WTC11 (cell line): Measurements from ENCODE around the gene CDH13. TPM values are rescaled to one million over a fixed set of nuclear protein-coding genes. Genes with fewer than 3 reads are reported as not detected.

Experiments used
- ATAC-seq: fragments of 200-7000 bp; cut with Tn5 transposase; 2 replicates; pipeline ENCODE4 v1.10.0; 2021; ENCODE audit warnings: mild to moderate bottlenecking, moderate library complexity
- CTCF ChIA-PET: fragments of 300-600 bp; sonication (Branson Sonifier 250); formaldehyde crosslinking; loops from one replicate; lab custom pipeline; 2021; ENCODE audit warnings: antibody characterized with exemption; lab: Charles Lee
- POLR2A ChIA-PET: fragments of 350-600 bp; sonication (Branson Sonifier 250); formaldehyde crosslinking; loops from one replicate; lab custom pipeline; 2021; ENCODE audit warnings: antibody characterized with exemption; lab: Charles Lee
- DNase-seq: peaks from one replicate; pipeline ENCODE4 v3.0.0; 2021; ENCODE audit warnings: low spot score
- H3K27ac Mint-ChIP-seq: 2 replicates; pipeline ENCODE4 v1.8.0; 2021; ENCODE audit warnings: mixed read lengths
- H3K27me3 Mint-ChIP-seq: 2 replicates; pipeline ENCODE4 v1.8.0; 2021; ENCODE audit warnings: low read depth, mild to moderate bottlenecking, moderate library complexity, mixed read lengths
- H3K36me3 Mint-ChIP-seq: 2 replicates; pipeline ENCODE4 v1.8.0; 2021; ENCODE audit warnings: mixed read lengths
- H3K4me1 Mint-ChIP-seq: 2 replicates; pipeline ENCODE4 v1.8.0; 2022; ENCODE audit warnings: mixed read lengths
- H3K4me3 Mint-ChIP-seq: 2 replicates; pipeline ENCODE4 v1.8.0; 2021; ENCODE audit warnings: mild to moderate bottlenecking, moderate library complexity, mixed read lengths
- H3K9me3 Mint-ChIP-seq: 2 replicates; pipeline ENCODE4 v1.8.0; 2021; ENCODE audit warnings: mixed read lengths
- ELF4 ChIP-seq: sonication (generic); formaldehyde crosslinking; IDR thresholded peaks from 2 replicates; pipeline ENCODE4 v1.8.1; 2022; ENCODE audit warnings: low read depth, mild to moderate bottlenecking, moderate library complexity, missing genetic modification reagents
- EMX1 ChIP-seq: fragments of 250-450 bp; sonication (Bioruptor Pico); IDR thresholded peaks from 2 replicates; pipeline ENCODE4 v1.8.0; 2021; ENCODE audit warnings: mild to moderate bottlenecking
- GRHL2 ChIP-seq: fragments of 250-450 bp; sonication (Bioruptor Pico); IDR thresholded peaks from 2 replicates; pipeline ENCODE4 v1.8.0; 2022; ENCODE audit warnings: mild to moderate bottlenecking, moderate library complexity; ENCODE audit not compliant: insufficient replicate concordance, severe bottlenecking
- GTF2I ChIP-seq: fragments of 250-450 bp; sonication (Bioruptor Pico); conservative IDR thresholded peaks from 2 replicates; pipeline ENCODE4 v1.4.0; 2021; ENCODE audit warnings: mild to moderate bottlenecking
- IRF2 ChIP-seq: sonication (generic); formaldehyde crosslinking; IDR thresholded peaks from 2 replicates; pipeline ENCODE4 v1.8.0; 2022; ENCODE audit warnings: low read depth, missing genetic modification reagents, borderline replicate concordance
- JUN ChIP-seq: sonication (generic); formaldehyde crosslinking; IDR thresholded peaks from 2 replicates; pipeline ENCODE4 v1.8.0; 2023; ENCODE audit warnings: mild to moderate bottlenecking, missing genetic modification reagents
- PRRX2 ChIP-seq: fragments of 250-450 bp; sonication (Bioruptor Pico); IDR thresholded peaks from 2 replicates; pipeline ENCODE4 v1.8.0; 2021; ENCODE audit warnings: mild to moderate bottlenecking
- SMAD4 ChIP-seq: sonication (generic); formaldehyde crosslinking; IDR thresholded peaks from 2 replicates; pipeline ENCODE4 v1.8.0; 2022; ENCODE audit warnings: mild to moderate bottlenecking, missing genetic modification reagents
- SP1 ChIP-seq: sonication (generic); formaldehyde crosslinking; conservative IDR thresholded peaks from 2 replicates; pipeline ENCODE4 v1.8.1; 2022; ENCODE audit warnings: missing genetic modification reagents
- TCF7 ChIP-seq: sonication (generic); formaldehyde crosslinking; IDR thresholded peaks from 2 replicates; pipeline ENCODE4 v1.8.0; 2022; ENCODE audit warnings: mild to moderate bottlenecking, low read depth, missing genetic modification reagents, moderate library complexity
- ZBTB21 ChIP-seq: sonication (generic); formaldehyde crosslinking; IDR thresholded peaks from 2 replicates; pipeline ENCODE4 v1.8.1; 2023; ENCODE audit warnings: mild to moderate bottlenecking, missing genetic modification reagents, borderline replicate concordance
- ZNF396 ChIP-seq: fragments of 250-450 bp; sonication (Bioruptor Pico); IDR thresholded peaks from 2 replicates; pipeline ENCODE4 v1.8.0; 2021; ENCODE audit warnings: mild to moderate bottlenecking, moderate library complexity, borderline replicate concordance
- ZNF423 ChIP-seq: fragments of 250-450 bp; sonication (Bioruptor Pico); IDR thresholded peaks from 2 replicates; pipeline ENCODE4 v2.1.2; 2022; ENCODE audit warnings: mild to moderate bottlenecking, moderate library complexity
- total RNA-seq: library from RNA; stranded (reverse); gene quantifications from 3 replicates; pipeline ENCODE4 v1.2.3, GENCODE V29; 2021
- TF ChIP-seq, protein P1 (sequence below): sonication (generic); formaldehyde crosslinking; IDR thresholded peaks from 2 replicates; pipeline ENCODE4 v1.8.0; 2022; ENCODE audit warnings: mild to moderate bottlenecking, missing genetic modification reagents
- TF ChIP-seq, protein P2 (sequence below): sonication (generic); formaldehyde crosslinking; IDR thresholded peaks from 2 replicates; pipeline ENCODE4 v1.8.1; 2023; ENCODE audit warnings: mild to moderate bottlenecking, moderate library complexity, missing genetic modification reagents
- TF ChIP-seq, protein P3 (sequence below): sonication (generic); formaldehyde crosslinking; IDR thresholded peaks from 2 replicates; pipeline ENCODE4 v1.8.1; 2023; ENCODE audit warnings: mild to moderate bottlenecking, missing genetic modification reagents, moderate library complexity
- TF ChIP-seq, protein P4 (sequence below): sonication (generic); formaldehyde crosslinking; IDR thresholded peaks from 2 replicates; pipeline ENCODE4 v1.8.1; 2022; ENCODE audit warnings: low read depth, mild to moderate bottlenecking, moderate library complexity, missing genetic modification reagents, borderline replicate concordance
- TF ChIP-seq, protein P5 (sequence below): sonication (generic); formaldehyde crosslinking; conservative IDR thresholded peaks from 2 replicates; pipeline ENCODE4 v1.8.1; 2023; ENCODE audit warnings: mild to moderate bottlenecking, low read depth, missing genetic modification reagents, moderate library complexity
- TF ChIP-seq, protein P6 (sequence below): sonication (generic); formaldehyde crosslinking; IDR thresholded peaks from 2 replicates; pipeline ENCODE4 v1.8.1; 2022; ENCODE audit warnings: low read depth, missing genetic modification reagents, borderline replicate concordance
- TF ChIP-seq, protein P7 (sequence below): fragments of 250-450 bp; sonication (Bioruptor Pico); IDR thresholded peaks from 2 replicates; pipeline ENCODE4 v2.1.2; 2022; ENCODE audit warnings: mild to moderate bottlenecking, moderate library complexity

Gene CDH13
- total RNA-seq, 1 experiment from 2014 or later = 0.81 TPM

DNA sequence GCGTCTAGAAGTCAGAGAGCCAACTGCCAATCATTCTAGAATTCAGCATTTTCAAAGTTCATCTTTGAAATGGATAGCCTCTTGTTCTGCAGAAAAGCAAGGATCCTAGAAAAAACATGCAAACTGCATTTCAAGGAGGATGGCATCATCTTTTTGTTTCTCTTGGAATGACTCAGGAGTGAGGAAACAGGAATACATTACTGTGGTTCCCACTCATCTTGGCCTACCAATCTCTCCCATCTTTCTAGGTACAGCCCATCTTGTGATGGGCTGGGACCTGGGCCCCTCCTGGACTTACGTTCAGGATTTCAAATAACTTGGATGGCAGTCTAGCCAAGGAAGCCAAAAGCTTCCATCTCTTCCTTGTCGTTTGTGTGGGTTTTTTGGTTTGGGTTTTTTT, 363.4 kb downstream of the CDH13 start (continued):
- TF ChIP-seq, protein P1, sequence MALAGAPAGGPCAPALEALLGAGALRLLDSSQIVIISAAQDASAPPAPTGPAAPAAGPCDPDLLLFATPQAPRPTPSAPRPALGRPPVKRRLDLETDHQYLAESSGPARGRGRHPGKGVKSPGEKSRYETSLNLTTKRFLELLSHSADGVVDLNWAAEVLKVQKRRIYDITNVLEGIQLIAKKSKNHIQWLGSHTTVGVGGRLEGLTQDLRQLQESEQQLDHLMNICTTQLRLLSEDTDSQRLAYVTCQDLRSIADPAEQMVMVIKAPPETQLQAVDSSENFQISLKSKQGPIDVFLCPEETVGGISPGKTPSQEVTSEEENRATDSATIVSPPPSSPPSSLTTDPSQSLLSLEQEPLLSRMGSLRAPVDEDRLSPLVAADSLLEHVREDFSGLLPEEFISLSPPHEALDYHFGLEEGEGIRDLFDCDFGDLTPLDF (CRISPR knock-in tag) = no peak
- TF ChIP-seq, protein P2, sequence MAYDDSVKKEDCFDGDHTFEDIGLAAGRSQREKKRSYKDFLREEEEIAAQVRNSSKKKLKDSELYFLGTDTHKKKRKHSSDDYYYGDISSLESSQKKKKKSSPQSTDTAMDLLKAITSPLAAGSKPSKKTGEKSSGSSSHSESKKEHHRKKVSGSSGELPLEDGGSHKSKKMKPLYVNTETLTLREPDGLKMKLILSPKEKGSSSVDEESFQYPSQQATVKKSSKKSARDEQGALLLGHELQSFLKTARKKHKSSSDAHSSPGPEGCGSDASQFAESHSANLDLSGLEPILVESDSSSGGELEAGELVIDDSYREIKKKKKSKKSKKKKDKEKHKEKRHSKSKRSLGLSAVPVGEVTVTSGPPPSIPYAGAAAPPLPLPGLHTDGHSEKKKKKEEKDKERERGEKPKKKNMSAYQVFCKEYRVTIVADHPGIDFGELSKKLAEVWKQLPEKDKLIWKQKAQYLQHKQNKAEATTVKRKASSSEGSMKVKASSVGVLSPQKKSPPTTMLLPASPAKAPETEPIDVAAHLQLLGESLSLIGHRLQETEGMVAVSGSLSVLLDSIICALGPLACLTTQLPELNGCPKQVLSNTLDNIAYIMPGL (CRISPR knock-in tag) = no peak
- TF ChIP-seq GTF2I (no peak), ELF4 (CRISPR knock-in tag) (no peak), ZNF396 (no peak), IRF2 (no peak)
- TF ChIP-seq, protein P3, sequence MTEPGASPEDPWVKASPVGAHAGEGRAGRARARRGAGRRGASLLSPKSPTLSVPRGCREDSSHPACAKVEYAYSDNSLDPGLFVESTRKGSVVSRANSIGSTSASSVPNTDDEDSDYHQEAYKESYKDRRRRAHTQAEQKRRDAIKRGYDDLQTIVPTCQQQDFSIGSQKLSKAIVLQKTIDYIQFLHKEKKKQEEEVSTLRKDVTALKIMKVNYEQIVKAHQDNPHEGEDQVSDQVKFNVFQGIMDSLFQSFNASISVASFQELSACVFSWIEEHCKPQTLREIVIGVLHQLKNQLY (CRISPR knock-in tag) = no peak

DNA sequence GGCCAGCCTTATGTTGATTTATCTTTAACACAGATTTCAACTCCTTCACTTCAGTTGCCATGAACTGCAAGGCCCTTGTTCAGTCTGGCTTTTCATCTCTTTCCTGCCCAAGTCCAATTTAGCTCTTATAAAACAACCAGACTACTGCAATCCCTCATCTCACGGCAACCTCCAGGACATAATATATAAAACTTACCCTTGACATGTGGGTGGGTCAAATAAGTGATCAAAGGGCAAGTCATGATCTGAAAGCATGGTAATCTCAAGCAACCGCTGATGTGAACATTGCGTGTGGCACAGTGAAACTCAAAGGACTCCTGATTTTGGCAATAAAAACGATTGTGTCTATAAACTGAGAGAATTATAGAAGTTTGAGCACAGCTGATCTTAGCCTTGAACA, 364.6 kb downstream of the CDH13 start:
- H3K27me3 Mint-ChIP-seq = no peaks in the 10 kb centered on the region; the same call in 1 of the 2 replicates
- H3K9me3 Mint-ChIP-seq = peaks cover 9% of the 10 kb centered on the region; the same call in 1 of the 2 replicates
- no peaks in the 10 kb centered on the region for H3K36me3 Mint-ChIP-seq
- CTCF ChIA-PET = no interaction called here
- TF ChIP-seq PRRX2 (CRISPR knock-in tag) (no peak), JUN (CRISPR knock-in tag) (no peak)
- TF ChIP-seq, protein P4, sequence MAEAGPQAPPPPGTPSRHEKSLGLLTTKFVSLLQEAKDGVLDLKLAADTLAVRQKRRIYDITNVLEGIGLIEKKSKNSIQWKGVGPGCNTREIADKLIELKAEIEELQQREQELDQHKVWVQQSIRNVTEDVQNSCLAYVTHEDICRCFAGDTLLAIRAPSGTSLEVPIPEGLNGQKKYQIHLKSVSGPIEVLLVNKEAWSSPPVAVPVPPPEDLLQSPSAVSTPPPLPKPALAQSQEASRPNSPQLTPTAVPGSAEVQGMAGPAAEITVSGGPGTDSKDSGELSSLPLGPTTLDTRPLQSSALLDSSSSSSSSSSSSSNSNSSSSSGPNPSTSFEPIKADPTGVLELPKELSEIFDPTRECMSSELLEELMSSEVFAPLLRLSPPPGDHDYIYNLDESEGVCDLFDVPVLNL (CRISPR knock-in tag) = no peak
- no peak overlapping the region for H3K27ac Mint-ChIP-seq
- H3K4me3 Mint-ChIP-seq = no peak overlapping the region
- no peak for DNase-seq
- no peaks in the 10 kb centered on the region for H3K4me1 Mint-ChIP-seq
- ATAC-seq = no peak
- POLR2A ChIA-PET = no interaction called here

DNA sequence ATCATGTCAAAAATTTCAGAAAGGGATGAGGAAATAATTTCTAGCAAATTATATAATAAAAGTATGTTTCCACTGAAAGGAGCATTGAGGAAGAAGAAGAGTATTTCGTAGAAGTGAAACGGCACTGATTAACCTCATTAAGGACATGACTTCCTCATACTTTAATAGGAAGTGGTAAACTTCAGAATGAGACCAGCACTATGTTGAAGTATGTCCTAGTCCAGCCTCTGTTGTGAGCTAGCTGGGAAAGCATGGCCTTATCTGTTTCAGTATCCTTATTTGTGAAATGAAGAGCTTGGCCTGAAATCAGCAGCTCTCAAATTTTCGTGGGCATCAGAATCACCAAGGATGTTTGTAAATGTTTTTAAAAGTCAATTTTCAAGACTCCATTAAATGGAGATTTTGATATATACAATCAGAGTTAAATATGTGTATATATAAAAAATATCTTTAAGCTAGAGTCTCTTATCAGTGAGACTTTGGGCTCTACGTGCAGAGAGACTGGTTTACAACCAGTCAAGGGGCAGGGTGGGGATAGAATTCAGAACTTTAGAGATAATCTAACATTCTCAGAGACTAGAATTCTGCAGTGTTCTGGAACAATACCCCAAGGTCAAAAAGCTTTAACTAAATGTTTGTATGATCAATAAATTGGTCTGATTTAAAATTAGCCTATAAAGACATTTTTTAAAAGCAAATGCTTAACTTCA, 365.4 kb downstream of the CDH13 start:
- H3K4me3 Mint-ChIP-seq = no peak overlapping the region
- H3K9me3 Mint-ChIP-seq = peaks cover 5% of the 10 kb centered on the region; the same call in 1 of the 2 replicates
- no peaks in the 10 kb centered on the region for H3K36me3 Mint-ChIP-seq
- CTCF ChIA-PET = no interaction called here
- H3K27ac Mint-ChIP-seq = no peak overlapping the region
- H3K4me1 Mint-ChIP-seq = no peaks in the 10 kb centered on the region
- POLR2A ChIA-PET = no interaction called here
- H3K27me3 Mint-ChIP-seq = no peaks in the 10 kb centered on the region; the same call in 1 of the 2 replicates
- ATAC-seq (no peak), DNase-seq (no peak)
- no peak for TF ChIP-seq IRF2
- TF ChIP-seq, protein P5, sequence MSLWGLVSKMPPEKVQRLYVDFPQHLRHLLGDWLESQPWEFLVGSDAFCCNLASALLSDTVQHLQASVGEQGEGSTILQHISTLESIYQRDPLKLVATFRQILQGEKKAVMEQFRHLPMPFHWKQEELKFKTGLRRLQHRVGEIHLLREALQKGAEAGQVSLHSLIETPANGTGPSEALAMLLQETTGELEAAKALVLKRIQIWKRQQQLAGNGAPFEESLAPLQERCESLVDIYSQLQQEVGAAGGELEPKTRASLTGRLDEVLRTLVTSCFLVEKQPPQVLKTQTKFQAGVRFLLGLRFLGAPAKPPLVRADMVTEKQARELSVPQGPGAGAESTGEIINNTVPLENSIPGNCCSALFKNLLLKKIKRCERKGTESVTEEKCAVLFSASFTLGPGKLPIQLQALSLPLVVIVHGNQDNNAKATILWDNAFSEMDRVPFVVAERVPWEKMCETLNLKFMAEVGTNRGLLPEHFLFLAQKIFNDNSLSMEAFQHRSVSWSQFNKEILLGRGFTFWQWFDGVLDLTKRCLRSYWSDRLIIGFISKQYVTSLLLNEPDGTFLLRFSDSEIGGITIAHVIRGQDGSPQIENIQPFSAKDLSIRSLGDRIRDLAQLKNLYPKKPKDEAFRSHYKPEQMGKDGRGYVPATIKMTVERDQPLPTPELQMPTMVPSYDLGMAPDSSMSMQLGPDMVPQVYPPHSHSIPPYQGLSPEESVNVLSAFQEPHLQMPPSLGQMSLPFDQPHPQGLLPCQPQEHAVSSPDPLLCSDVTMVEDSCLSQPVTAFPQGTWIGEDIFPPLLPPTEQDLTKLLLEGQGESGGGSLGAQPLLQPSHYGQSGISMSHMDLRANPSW = no peak
- TF ChIP-seq, protein P6, sequence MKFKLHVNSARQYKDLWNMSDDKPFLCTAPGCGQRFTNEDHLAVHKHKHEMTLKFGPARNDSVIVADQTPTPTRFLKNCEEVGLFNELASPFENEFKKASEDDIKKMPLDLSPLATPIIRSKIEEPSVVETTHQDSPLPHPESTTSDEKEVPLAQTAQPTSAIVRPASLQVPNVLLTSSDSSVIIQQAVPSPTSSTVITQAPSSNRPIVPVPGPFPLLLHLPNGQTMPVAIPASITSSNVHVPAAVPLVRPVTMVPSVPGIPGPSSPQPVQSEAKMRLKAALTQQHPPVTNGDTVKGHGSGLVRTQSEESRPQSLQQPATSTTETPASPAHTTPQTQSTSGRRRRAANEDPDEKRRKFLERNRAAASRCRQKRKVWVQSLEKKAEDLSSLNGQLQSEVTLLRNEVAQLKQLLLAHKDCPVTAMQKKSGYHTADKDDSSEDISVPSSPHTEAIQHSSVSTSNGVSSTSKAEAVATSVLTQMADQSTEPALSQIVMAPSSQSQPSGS (CRISPR knock-in tag) = no peak
- TF ChIP-seq ZBTB21 = no peak
- TF ChIP-seq SP1 = no peak
- TF ChIP-seq, protein P2 (CRISPR knock-in tag) = no peak
- TF ChIP-seq SMAD4 = no peak
- TF ChIP-seq EMX1 = no peak
- TF ChIP-seq TCF7 (CRISPR knock-in tag) = no peak
- TF ChIP-seq GRHL2 = no peak
- TF ChIP-seq JUN (CRISPR knock-in tag) = no peak
- TF ChIP-seq, protein P7, sequence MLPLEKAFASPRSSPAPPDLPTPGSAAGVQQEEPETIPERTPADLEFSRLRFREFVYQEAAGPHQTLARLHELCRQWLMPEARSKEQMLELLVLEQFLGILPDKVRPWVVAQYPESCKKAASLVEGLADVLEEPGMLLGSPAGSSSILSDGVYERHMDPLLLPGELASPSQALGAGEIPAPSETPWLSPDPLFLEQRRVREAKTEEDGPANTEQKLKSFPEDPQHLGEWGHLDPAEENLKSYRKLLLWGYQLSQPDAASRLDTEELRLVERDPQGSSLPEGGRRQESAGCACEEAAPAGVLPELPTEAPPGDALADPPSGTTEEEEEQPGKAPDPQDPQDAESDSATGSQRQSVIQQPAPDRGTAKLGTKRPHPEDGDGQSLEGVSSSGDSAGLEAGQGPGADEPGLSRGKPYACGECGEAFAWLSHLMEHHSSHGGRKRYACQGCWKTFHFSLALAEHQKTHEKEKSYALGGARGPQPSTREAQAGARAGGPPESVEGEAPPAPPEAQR = no peak
- TF ChIP-seq ZNF423 = no peak
